Glomerular endothelial cell (primary cell): Measurements from ENCODE around the gene PSMB10. TPM values are rescaled to one million over a fixed set of nuclear protein-coding genes. Genes with fewer than 3 reads are reported as not detected.
"Not testable (repeated sequence)": the region's sequence is repeated elsewhere in the genome, so short reads cannot be mapped to it uniquely, and the experiment has no call there.

Experiments used
- DNase-seq: peaks from one replicate; pipeline ENCODE4 v3.0.0-alpha.2; 2011; ENCODE audit warnings: low read depth, low spot score; ENCODE audit errors: extremely low read depth
- total RNA-seq: library from RNA; depleted of rRNA; stranded (reverse); fragments of >200 nt; gene quantifications from 2 replicates; pipeline ENCODE4 v1.2.3, GENCODE V29; 2015

The PSMB10 gene
- total RNA-seq, 1 donor from 2014 or later, result 70.6 TPM

GRCh38 chr16:67928147-67928546, 8.5 kb downstream of the PSMB10 start:
- DNase-seq, result no peak

GRCh38 chr16:67927131-67927941, 9.3 kb downstream of the PSMB10 start:
- DNase-seq, result no peak

- DNase-seq, result peak; percentile 39
Observed at GRCh38 chr16:67926181-67926750, 10.4 kb downstream of the PSMB10 start.

- no peak for DNase-seq
Observed at GRCh38 chr16:67924140-67924906, 12.3 kb downstream of the PSMB10 start.

DNA sequence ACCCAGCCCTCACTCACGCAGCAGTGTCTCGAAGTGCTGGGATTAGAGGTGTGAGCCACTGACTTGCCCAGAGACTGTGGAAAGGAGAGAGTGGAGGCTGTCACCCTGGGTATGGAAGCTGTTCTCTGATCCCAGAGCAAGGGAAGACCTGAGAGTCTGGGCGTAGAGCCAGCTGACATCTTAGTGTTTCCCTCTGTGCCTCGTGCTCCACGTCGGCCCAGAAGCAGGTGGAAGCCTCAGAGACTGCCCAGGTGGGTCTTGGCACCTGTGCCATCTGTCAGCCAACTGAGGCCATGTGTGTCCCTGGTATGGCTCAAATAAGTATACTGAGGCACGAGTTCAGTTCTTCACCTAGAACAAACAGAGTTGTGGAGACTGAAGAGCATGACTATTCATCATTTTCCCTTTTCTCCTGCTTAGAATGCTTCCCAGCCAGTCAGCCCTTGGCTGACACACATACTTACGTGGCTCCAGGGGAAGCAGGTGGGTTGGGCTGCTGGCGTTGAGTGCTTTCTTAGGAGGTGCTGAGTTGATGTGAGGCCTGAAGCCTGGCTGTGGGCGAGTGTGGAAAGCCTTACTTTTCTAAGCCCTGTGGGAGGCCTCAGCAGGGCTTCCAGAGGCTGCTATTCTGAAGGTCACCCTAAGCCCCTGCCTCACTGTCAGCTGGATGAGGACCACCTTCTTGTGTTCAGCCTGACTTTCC, 13.1 kb downstream of the PSMB10 start:
- DNase-seq, result no peak

DNA sequence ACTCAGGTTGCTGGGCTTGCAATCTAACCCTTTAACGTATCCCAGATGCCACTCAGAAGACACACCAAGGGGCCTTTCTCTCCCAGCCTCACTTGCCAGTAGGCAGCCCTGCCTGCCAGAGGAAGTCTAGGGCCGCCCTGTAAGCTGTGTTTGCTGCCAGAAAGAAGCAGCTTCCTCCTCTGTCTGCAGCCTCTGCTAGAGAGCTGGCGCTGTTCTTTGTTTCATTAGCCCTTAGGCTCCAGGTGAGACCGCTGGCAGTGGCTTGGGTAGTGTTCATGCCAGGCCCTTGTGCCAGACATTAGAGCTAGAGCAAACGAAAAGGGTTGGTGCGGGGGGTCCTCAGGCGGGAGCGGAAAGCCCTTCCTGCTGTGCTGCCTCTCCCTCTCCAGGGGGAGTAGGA, 13.9 kb downstream of the PSMB10 start:
- DNase-seq, result no peak

DNA sequence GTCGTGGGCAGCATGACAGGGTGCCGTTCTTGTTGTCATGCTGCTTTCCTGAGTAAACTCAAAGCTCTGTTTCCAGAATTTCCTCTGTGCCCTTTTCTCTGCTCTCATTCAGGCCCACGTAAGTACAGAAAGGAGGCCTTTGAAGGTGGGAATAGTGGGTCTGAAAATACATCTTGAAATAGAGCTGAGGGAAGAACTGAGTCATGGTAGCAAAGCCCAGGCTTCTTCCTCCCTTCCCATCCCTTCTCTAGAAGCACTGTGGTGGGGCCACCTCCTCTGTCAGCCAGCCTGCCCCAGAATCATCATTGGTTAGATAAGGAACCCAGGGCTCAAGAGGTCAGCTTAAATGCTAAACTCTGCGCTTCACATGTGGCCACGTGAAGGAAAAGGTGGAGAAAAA, 14.4 kb downstream of the PSMB10 start:
- no peak for DNase-seq

- DNase-seq, result no peak
Observed at GRCh38 chr16:67919622-67920221, 16.9 kb downstream of the PSMB10 start.

DNA sequence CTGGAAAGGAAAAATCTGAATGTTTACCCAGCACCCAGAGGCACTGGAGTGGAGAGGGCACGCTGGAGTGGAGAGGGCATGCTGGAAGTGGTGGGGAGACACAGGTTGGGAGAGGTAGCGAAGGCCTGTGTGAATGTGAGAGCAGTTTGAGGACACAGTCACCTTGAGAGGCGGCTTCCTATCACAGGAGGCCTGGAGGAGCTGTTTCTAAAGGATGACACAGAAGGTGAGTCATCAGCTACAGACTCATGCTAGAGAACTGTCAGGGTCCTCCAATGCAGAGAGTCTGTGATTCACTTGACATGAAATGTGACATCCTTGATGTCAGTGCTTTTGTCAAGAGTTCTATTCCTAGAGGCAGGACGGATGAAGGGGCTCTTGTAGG, 18.8 kb downstream of the PSMB10 start:
- no peak for DNase-seq

GRCh38 chr16:67917140-67917851, 19.4 kb downstream of the PSMB10 start:
- DNase-seq, result no peak

GRCh38 chr16:67915831-67916723, 20.6 kb downstream of the PSMB10 start:
- DNase-seq, result no peak

DNA sequence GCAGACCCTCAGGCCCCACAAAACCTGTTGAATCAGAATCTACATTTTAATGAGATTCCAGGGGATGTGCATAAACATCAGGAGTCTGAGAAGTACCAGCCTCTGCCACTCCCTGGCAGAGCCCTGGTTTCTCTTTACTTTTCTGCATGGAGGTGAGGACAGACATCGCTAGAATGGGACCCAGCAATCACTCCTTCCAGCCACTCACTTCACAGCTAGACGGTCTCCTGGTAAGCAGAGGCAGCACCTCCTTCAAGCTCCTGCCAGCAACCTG, 21.2 kb downstream of the PSMB10 start:
- DNase-seq, result not testable (repeated sequence)

DNA sequence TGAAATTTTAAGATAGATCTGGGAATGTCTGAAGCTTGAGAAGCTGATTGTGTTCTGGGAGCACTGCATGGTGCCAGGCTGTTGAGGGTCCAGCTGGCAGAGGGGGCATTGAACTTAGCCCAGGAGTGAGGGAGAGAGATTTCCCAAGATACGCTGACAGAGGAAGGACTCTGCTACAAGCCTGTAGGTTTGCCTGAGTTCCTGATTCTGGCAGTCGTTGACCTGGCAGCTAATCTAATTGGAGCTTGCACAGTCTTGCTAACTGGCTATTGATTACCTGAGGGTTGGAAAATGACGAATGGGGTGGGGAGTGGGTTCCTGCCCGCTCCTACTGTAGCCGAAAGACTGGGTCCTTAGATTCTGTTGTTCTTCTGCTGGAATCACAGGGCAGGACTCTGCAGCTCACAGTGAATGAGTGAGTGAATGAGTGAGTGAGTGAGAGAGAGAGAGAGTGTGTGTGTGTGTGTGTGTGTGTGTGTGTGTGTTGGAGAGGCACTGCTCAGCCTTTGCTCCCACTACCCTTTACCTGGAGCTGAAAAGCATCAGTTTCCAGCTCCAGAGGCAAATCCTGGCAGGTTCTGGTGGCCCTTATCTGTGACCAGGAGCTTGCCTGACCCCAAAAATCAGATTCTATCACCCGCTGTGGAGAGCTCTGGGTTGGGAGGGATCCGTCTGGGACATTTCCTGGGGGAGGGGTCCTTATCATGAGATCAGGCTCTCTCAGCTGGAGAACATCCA, 21.7 kb downstream of the PSMB10 start:
- no peak for DNase-seq

DNA sequence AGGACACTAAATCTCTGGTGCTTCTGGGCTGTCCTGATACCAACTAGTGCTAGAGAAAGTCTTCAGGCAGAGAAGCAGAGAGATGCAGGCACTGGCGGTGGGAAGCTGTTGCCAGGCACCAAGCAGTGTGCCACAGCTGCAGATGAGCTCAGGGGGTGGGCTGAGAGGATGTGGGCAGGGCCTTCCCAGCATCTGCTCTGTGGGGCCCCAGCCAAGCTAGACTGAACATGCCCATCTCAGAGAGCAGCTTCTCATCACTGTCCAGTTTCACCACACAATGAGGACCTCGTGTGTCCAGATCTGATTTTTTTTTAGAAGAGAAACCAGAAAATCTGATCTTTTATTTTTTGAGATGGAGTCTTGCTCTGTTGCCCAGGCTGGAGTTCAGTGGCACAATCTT, 26.5 kb downstream of the PSMB10 start:
- no peak for DNase-seq

GRCh38 chr16:67909056-67909742, 27.5 kb downstream of the PSMB10 start:
- DNase-seq, result no peak

- no peak for DNase-seq
Observed at GRCh38 chr16:67907397-67908180, 29.1 kb downstream of the PSMB10 start.

GRCh38 chr16:67902831-67903230, 33.8 kb downstream of the PSMB10 start:
- peak; percentile 80 for DNase-seq
